Measurements from ENCODE around the gene MSANTD1. TPM values are rescaled to one million over a fixed set of nuclear protein-coding genes. Genes with fewer than 3 reads are reported as not detected.

The MSANTD1 gene
- total RNA-seq, 1 experiment from 2014 or later, result 0.71 TPM

GRCh38 chr4:3269105-3269927, 20.4 kb downstream of the MSANTD1 start:
- Histone ChIP-seq H3K27ac (ENCODE audit: low read depth, low read length) (no peak overlapping the region), H3K9ac (ENCODE audit: low read length) (no peak overlapping the region), H3K36me3 (ENCODE audit: control insufficient read depth in 1 of 2, insufficient read depth in 2 of 2, low read length in 2 of 2) (no peaks in the 10 kb centered on the region), H3K9me2 (ENCODE audit: insufficient read depth) (no peaks in the 10 kb centered on the region), H3K4me1 (ENCODE audit: control insufficient read depth in 1 of 2, insufficient read depth in 2 of 2, low read length in 2 of 2) (no peaks in the 10 kb centered on the region), H2AFZ (ENCODE audit: low read depth, low read length, poor library complexity, severe bottlenecking) (no peak overlapping the region), H4K20me1 (ENCODE audit: insufficient read depth) (no peaks in the 10 kb centered on the region), H3K4me2 (ENCODE audit: low read length) (no peak overlapping the region), H3K27me3 (ENCODE audit: insufficient read depth, low read length) (0 out of 2 replicates have a peak, but pooled peaks cover 4% of the 10 kb centered on the region), H3K4me3 (replicated peaks in 1 of 2; ENCODE audit: low read depth in 1 of 2, low read length in 2 of 2) (no peak overlapping the region), H3K9me3 (ENCODE audit: control insufficient read depth in 1 of 2, insufficient read depth in 1 of 2, low read depth in 1 of 2, low read length in 2 of 2) (no peaks in the 10 kb centered on the region), H3K79me2 (ENCODE audit: insufficient read depth, low read length) (no peaks in the 10 kb centered on the region)
- TF ChIP-seq RAD21 (IDR thresholded peaks at IDR 0.05; ENCODE audit: low read depth) (no peak), CTCF (IDR thresholded peaks at IDR 0.05 in 2 of 3, conservative IDR thresholded peaks at IDR 0.05 in 1 of 3; ENCODE audit: borderline replicate concordance in 1 of 3, insufficient read depth in 1 of 3, low read depth in 2 of 3, low read length in 2 of 3) (no peak), JUND (IDR thresholded peaks at IDR 0.05) (no peak), ZFX (IDR thresholded peaks at IDR 0.05) (no peak), YY1 (IDR thresholded peaks at IDR 0.05; ENCODE audit: extremely low read depth, insufficient replicate concordance, low read depth, low read length) (no peak), EZH2phosphoT487 (IDR thresholded peaks at IDR 0.05; ENCODE audit: borderline replicate concordance) (no peak), CBX3 (IDR thresholded peaks at IDR 0.05; ENCODE audit: low read depth) (no peak), EGR1 (IDR thresholded peaks at IDR 0.05; ENCODE audit: low read depth) (no peak), ELF1 (IDR thresholded peaks at IDR 0.05; ENCODE audit: borderline replicate concordance, low read depth) (no peak), SIN3A (IDR thresholded peaks at IDR 0.05; ENCODE audit: low read depth) (no peak), SP1 (IDR thresholded peaks at IDR 0.05; ENCODE audit: low read depth) (no peak), POLR2A (IDR thresholded peaks at IDR 0.05; ENCODE audit: borderline replicate concordance, extremely low read depth, insufficient read depth, insufficient read length) (no peak), POLR2AphosphoS5 (IDR thresholded peaks at IDR 0.05; ENCODE audit: low read depth, low read length) (no peak), TCF7L2 (IDR thresholded peaks at IDR 0.05; ENCODE audit: borderline replicate concordance, extremely low read depth, insufficient read depth, insufficient read length) (no peak), FOSL1 (IDR thresholded peaks at IDR 0.05; ENCODE audit: low read depth) (no peak)
- TF ChIP-seq, protein P1, sequence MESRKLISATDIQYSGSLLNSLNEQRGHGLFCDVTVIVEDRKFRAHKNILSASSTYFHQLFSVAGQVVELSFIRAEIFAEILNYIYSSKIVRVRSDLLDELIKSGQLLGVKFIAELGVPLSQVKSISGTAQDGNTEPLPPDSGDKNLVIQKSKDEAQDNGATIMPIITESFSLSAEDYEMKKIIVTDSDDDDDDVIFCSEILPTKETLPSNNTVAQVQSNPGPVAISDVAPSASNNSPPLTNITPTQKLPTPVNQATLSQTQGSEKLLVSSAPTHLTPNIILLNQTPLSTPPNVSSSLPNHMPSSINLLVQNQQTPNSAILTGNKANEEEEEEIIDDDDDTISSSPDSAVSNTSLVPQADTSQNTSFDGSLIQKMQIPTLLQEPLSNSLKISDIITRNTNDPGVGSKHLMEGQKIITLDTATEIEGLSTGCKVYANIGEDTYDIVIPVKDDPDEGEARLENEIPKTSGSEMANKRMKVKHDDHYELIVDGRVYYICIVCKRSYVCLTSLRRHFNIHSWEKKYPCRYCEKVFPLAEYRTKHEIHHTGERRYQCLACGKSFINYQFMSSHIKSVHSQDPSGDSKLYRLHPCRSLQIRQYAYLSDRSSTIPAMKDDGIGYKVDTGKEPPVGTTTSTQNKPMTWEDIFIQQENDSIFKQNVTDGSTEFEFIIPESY (IDR thresholded peaks at IDR 0.05; ENCODE audit: extremely low read depth, insufficient replicate concordance, low read length), result no peak
- RAD21 ChIA-PET (ENCODE audit: low non-redundant PET in 1 of 2, low total read pairs in 2 of 2, uncharacterized antibody in 2 of 2, unreplicated experiment in 2 of 2), result no interaction called here
- BruUV-seq (replicated peaks), result no TSS peak
- intact Hi-C loops (cut with micrococcal nuclease), result no loop called here
- no peak for DNase-seq (ENCODE audit: low read depth, low spot score)
- no peak for ATAC-seq
- POLR2A ChIA-PET, result no interaction called here
- CTCF ChIA-PET, result no interaction called here

All from HCT116 (cell line).